Measurements from ENCODE around the gene SIPA1L2. TPM values are rescaled to one million over a fixed set of nuclear protein-coding genes. Genes with fewer than 3 reads are reported as not detected.

SIPA1L2 gene
- total and polyA plus RNA-seq, 2 experiments from 2014 or later, result 4.1 to 17.0 TPM

- no peak for TF ChIP-seq NANOG (IDR thresholded peaks at IDR 0.05; ENCODE audit: borderline replicate concordance)
- no peak for TF ChIP-seq POLR2AphosphoS5 (IDR thresholded peaks at IDR 0.05; ENCODE audit: low read depth)
- no peak for TF ChIP-seq CTCF (conservative IDR thresholded peaks at IDR 0.05; ENCODE audit: low read depth in 2 of 2)
- TF ChIP-seq CREB1 (CRISPR knock-in tag; IDR thresholded peaks at IDR 0.05; ENCODE audit: low read depth), result no peak
- TF ChIP-seq EZH2 (IDR thresholded peaks at IDR 0.05; ENCODE audit: low read depth, unreplicated experiment), result no peak
- TF ChIP-seq ETS1 (IDR thresholded peaks at IDR 0.05), result no peak
These were observed 39.2 kb downstream of the SIPA1L2 start (continued) for GRCh38 chr1:232590744-232591082.

GRCh38 chr1:232589812-232590743 is 39.9 kb downstream of the SIPA1L2 start:
- Histone ChIP-seq H3K79me2 (replicated peaks; ENCODE audit: insufficient read depth) (no peaks in the 10 kb centered on the region), H3K4me1 (ENCODE audit: insufficient read depth) (peaks cover 8% of the 10 kb centered on the region; the same call in 1 of the 2 replicates), H3K9me2 (ENCODE audit: insufficient read depth) (no peaks in the 10 kb centered on the region), H4K20me1 (replicated peaks; ENCODE audit: insufficient read depth) (no peaks in the 10 kb centered on the region; the same call in 1 of the 2 replicates), H3K4me3 (no peak overlapping the region), H3K4me2 (no peak overlapping the region), H3K27me3 (ENCODE audit: insufficient read depth) (no peaks in the 10 kb centered on the region), H2AFZ (no peak overlapping the region), H3K27ac (ENCODE audit: low read depth) (no peak overlapping the region), H3F3A (replicated peaks; ENCODE audit: low read depth) (no peaks in the 10 kb centered on the region), H3K36me3 (ENCODE audit: insufficient read depth) (no peaks in the 10 kb centered on the region)
- no peaks in the 10 kb centered on the region for H3K9me3 Mint-ChIP-seq
- H3K27me3 Mint-ChIP-seq (ENCODE audit: insufficient read depth, low read depth, poor library complexity), result no peaks in the 10 kb centered on the region
- no peak for TF ChIP-seq REST (IDR thresholded peaks at IDR 0.05; ENCODE audit: unreplicated experiment)
- TF ChIP-seq ETS1 (IDR thresholded peaks at IDR 0.05), result no peak
- TF ChIP-seq CTCF (conservative IDR thresholded peaks at IDR 0.05; ENCODE audit: low read depth in 2 of 2), result no peak
- H3K36me3 Mint-ChIP-seq (ENCODE audit: low read depth), result no peaks in the 10 kb centered on the region
- no peak for DNase-seq (ENCODE audit: low spot score)
- peaks cover 13% of the 10 kb centered on the region; the same call in 2 of the 3 replicates for H3K4me1 Mint-ChIP-seq
- ATAC-seq, result no peak
- no peak overlapping the region for H3K4me3 Mint-ChIP-seq
- H3K27ac Mint-ChIP-seq, result no peak overlapping the region

Measured in GM23338 (cell line).